Panc1 (cell line): Measurements from ENCODE around the gene TTC3. TPM values are rescaled to one million over a fixed set of nuclear protein-coding genes. Genes with fewer than 3 reads are reported as not detected.
A peak's percentile ranks its signal among the peaks of the same experiment; 100 is the strongest.
"Not testable (repeated sequence)": the region's sequence is repeated elsewhere in the genome, so short reads cannot be mapped to it uniquely, and the experiment has no call there.

ENCODE experiments used
- ATAC-seq: fragments of 200-7000 bp; cut with Tn5 transposase; 2 replicates; pipeline ENCODE4 v1.9.1; 2020; ENCODE audit warnings: mild to moderate bottlenecking, moderate library complexity
- BruUV-seq: library from RNA; stranded (reverse); fragments of 400-500 nt; replicated peaks from 2 replicates; lab custom pipeline; 2021; lab: Mats Ljungman, UMichigan
- CTCF ChIA-PET: fragments of 300-600 bp; sonication (Branson Sonifier 250); formaldehyde crosslinking; loops from one replicate; lab custom pipeline; 2022; ENCODE audit warnings: antibody characterized with exemption; lab: Charles Lee
- POLR2A ChIA-PET: fragments of 300-600 bp; sonication (Branson Sonifier 250); formaldehyde crosslinking; loops from one replicate; lab custom pipeline; 2022; ENCODE audit warnings: antibody characterized with exemption; lab: Charles Lee
- DNase-seq: peaks from one replicate; pipeline ENCODE4 v3.0.0-alpha.2; 2010; ENCODE audit warnings: low read depth, low spot score
- H3K27ac ChIP-seq: 2 replicates; pipeline ENCODE4 v1.5.1; 2011; ENCODE audit warnings: mild to moderate bottlenecking, low read length, inconsistent platforms
- H3K27me3 ChIP-seq: fragments of 200-500 bp; sonication (Bioruptor generic); 2 replicates; pipeline ENCODE4 v1.6.0; 2014; ENCODE audit warnings: low read length, inconsistent platforms; ENCODE audit not compliant: control insufficient read depth, insufficient read depth
- H3K36me3 ChIP-seq: fragments of 200-500 bp; sonication (Bioruptor generic); 2 replicates; pipeline ENCODE4 v1.5.1; 2014; ENCODE audit warnings: inconsistent platforms, mild to moderate bottlenecking, low read length, moderate library complexity; ENCODE audit not compliant: control insufficient read depth, insufficient read depth
- H3K4me1 ChIP-seq: 2 replicates; pipeline ENCODE4 v1.5.1; 2011; ENCODE audit warnings: inconsistent platforms, mild to moderate bottlenecking, low read length, moderate library complexity; ENCODE audit not compliant: control insufficient read depth, insufficient read depth
- H3K4me3 ChIP-seq, 2 experiments: 2 replicates each; pipeline ENCODE4 v1.5.1; 2011 to 2012; ENCODE audit warnings: low read depth in 2 of 2, low read length in 2 of 2, mild to moderate bottlenecking in 2 of 2, inconsistent platforms in 1 of 2, moderate library complexity in 1 of 2
- H3K9me3 ChIP-seq: fragments of 200-500 bp; sonication (Bioruptor generic); 2 replicates; pipeline ENCODE4 v1.5.1; 2014; ENCODE audit warnings: low read depth, mild to moderate bottlenecking, inconsistent platforms, low read length, moderate library complexity; ENCODE audit not compliant: control insufficient read depth, insufficient read depth
- POLR2AphosphoS5 ChIP-seq: IDR thresholded peaks from 2 replicates; pipeline ENCODE4 v1.6.1; 2012; ENCODE audit warnings: mild to moderate bottlenecking, low read depth, low read length, moderate library complexity
- SIN3A ChIP-seq: IDR thresholded peaks from 2 replicates; pipeline ENCODE4 v1.6.1; 2012; ENCODE audit warnings: low read depth, mild to moderate bottlenecking, low read length, moderate library complexity, borderline replicate concordance; ENCODE audit not compliant: insufficient read depth
- TCF7L2 ChIP-seq: IDR thresholded peaks from 2 replicates; pipeline ENCODE4 v1.6.1; 2011; ENCODE audit warnings: mild to moderate bottlenecking, low read depth, low read length, inconsistent platforms
- in situ Hi-C: cut with HindIII; loops from 2 replicates; pipeline ENCODE4 v1.10.0; 2016; ENCODE audit warnings: low sequenced_read_pairs, low pct_unique_long_range_greater_than_20kb
- intact Hi-C: fragments of 100-400 bp; cut with micrococcal nuclease; formaldehyde crosslinking; loops from one replicate; pipeline ENCODE4 v1.10.0; 2022; ENCODE audit not compliant: unreplicated experiment
- total RNA-seq: library from RNA; stranded (reverse); gene quantifications from one replicate; pipeline ENCODE4 v1.2.1, GENCODE V29; 2021; ENCODE audit not compliant: unreplicated experiment
- TF ChIP-seq, protein P1 (sequence below), 2 experiments: IDR thresholded peaks; 2 replicates each; pipeline ENCODE4 v1.6.1; 2011 to 2012; ENCODE audit warnings: low read depth in 2 of 2, control low read depth in 1 of 2, low read length in 1 of 2, mild to moderate bottlenecking in 1 of 2, moderate library complexity in 1 of 2; ENCODE audit not compliant: insufficient read depth in 1 of 2
- TF ChIP-seq, protein P2 (sequence below): fragments of 450-650 bp; IDR thresholded peaks from 2 replicates; pipeline ENCODE4 v1.5.1; 2017; ENCODE audit warnings: mild to moderate bottlenecking

Gene TTC3
- total RNA-seq, 1 experiment from 2014 or later, result 83.0 TPM

DNA sequence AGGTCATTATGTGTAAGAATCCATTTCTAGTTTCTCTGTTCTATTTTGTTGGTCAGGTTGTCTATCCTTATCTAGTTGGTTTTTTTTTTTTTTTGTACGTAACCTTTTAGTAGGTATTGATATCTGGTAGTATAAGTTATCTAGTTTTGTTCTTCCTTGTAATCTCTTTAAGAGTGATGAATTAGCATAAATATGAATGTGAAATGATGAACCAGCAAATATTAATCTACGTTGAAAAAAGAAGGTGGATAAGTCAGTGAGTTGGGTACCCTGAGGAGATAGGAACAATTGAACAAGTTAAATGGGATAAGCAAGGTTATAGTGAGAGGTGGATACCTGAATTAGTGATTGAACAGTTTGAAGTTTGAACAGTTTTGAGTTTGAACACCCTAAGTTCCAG is 33.9 kb downstream of the TTC3 start:
- H3K4me1 ChIP-seq, result no peaks in the 10 kb centered on the region
- no peak for ATAC-seq
- H3K27me3 ChIP-seq, result no peaks in the 10 kb centered on the region
- ChIA-PET CTCF (no interaction called here), POLR2A (no interaction called here)
- in situ Hi-C loops (no loop called here), intact Hi-C loops (no loop called here)
- H3K9me3 ChIP-seq, result peaks cover 5% of the 10 kb centered on the region; the same call in 1 of the 2 replicates
- no peaks in the 10 kb centered on the region for H3K36me3 ChIP-seq
- H3K27ac ChIP-seq, result no peak overlapping the region
- TF ChIP-seq, protein P1, sequence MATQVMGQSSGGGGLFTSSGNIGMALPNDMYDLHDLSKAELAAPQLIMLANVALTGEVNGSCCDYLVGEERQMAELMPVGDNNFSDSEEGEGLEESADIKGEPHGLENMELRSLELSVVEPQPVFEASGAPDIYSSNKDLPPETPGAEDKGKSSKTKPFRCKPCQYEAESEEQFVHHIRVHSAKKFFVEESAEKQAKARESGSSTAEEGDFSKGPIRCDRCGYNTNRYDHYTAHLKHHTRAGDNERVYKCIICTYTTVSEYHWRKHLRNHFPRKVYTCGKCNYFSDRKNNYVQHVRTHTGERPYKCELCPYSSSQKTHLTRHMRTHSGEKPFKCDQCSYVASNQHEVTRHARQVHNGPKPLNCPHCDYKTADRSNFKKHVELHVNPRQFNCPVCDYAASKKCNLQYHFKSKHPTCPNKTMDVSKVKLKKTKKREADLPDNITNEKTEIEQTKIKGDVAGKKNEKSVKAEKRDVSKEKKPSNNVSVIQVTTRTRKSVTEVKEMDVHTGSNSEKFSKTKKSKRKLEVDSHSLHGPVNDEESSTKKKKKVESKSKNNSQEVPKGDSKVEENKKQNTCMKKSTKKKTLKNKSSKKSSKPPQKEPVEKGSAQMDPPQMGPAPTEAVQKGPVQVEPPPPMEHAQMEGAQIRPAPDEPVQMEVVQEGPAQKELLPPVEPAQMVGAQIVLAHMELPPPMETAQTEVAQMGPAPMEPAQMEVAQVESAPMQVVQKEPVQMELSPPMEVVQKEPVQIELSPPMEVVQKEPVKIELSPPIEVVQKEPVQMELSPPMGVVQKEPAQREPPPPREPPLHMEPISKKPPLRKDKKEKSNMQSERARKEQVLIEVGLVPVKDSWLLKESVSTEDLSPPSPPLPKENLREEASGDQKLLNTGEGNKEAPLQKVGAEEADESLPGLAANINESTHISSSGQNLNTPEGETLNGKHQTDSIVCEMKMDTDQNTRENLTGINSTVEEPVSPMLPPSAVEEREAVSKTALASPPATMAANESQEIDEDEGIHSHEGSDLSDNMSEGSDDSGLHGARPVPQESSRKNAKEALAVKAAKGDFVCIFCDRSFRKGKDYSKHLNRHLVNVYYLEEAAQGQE (IDR thresholded peaks at IDR 0.05; ENCODE audit: insufficient read depth in 1 of 2, low read depth in 2 of 2, low read length in 1 of 2), result no peak
- no peak for TF ChIP-seq POLR2AphosphoS5
- TF ChIP-seq SIN3A, result no peak
- TF ChIP-seq TCF7L2, result no peak
- TF ChIP-seq, protein P2, sequence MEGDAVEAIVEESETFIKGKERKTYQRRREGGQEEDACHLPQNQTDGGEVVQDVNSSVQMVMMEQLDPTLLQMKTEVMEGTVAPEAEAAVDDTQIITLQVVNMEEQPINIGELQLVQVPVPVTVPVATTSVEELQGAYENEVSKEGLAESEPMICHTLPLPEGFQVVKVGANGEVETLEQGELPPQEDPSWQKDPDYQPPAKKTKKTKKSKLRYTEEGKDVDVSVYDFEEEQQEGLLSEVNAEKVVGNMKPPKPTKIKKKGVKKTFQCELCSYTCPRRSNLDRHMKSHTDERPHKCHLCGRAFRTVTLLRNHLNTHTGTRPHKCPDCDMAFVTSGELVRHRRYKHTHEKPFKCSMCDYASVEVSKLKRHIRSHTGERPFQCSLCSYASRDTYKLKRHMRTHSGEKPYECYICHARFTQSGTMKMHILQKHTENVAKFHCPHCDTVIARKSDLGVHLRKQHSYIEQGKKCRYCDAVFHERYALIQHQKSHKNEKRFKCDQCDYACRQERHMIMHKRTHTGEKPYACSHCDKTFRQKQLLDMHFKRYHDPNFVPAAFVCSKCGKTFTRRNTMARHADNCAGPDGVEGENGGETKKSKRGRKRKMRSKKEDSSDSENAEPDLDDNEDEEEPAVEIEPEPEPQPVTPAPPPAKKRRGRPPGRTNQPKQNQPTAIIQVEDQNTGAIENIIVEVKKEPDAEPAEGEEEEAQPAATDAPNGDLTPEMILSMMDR, result no peak
- no TSS peak for BruUV-seq
- no peak overlapping the region for H3K4me3 ChIP-seq
- no peak for DNase-seq

DNA sequence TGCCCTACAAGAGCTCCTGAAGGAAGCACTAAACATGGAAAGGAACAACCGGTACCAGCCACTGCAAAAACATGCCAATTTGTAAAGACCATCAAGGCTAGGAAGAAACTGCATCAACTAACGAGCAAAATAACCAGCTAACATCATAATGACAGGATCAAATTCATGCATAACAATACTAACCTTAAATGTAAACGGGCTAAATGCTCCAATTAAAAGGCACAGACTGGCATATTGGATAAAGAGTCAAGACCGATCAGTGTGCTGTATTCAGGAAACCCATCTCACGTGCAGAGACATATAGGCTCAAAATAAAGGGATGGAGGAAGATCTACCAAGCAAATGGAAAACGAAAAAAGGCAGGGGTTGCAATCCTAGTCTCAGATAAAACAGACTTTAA is 38.0 kb downstream of the TTC3 start:
- DNase-seq, H3K4me1 ChIP-seq, H3K27me3 ChIP-seq, H3K4me3 ChIP-seq, POLR2A ChIA-PET, H3K36me3 ChIP-seq, intact Hi-C loops, in situ Hi-C loops, CTCF ChIA-PET, H3K9me3 ChIP-seq, ATAC-seq, BruUV-seq, H3K27ac ChIP-seq: not testable (repeated sequence)

DNA sequence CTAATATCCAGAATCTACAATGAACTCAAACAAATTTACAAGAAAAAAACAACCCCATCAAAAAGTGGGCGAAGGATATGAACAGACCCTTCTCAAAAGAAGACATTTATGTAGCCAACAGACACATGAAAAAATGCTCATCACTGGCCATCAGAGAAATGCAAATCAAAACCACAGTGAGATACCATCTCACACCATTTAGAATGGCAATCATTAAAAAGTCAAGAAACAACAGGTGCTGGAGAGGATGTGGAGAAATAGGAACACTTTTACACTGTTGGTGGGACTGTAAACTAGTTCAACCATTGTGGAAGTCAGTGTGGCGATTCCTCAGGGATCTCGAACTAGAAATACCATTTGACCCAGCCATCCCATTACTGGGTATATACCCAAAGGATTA is 41.2 kb downstream of the TTC3 start:
- CTCF ChIA-PET, H3K4me3 ChIP-seq, DNase-seq, H3K36me3 ChIP-seq, H3K9me3 ChIP-seq, ATAC-seq, in situ Hi-C loops, H3K27ac ChIP-seq, POLR2A ChIA-PET, H3K27me3 ChIP-seq, H3K4me1 ChIP-seq, intact Hi-C loops: not testable (repeated sequence)
- TSS peak; percentile 31 for BruUV-seq

DNA sequence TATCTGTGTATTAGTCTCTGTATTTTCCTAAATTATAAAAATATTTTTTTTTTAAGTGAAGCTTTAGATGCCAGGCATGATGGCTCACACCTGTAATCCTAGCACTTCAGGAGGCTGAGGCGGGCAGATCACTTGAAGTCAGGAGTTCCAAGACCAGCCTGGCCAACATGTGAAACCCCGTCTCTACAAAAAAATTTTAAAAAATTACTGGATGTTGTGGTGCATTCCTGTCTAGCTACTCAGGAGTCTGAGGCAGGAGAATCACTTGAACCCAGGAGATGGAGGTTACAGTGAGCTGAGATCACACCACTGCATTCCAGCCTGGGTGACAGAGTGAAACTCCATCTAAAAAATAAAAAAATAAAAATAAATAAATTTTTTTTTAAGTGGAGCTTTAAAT is 43.4 kb downstream of the TTC3 start:
- H3K4me3 ChIP-seq, H3K36me3 ChIP-seq, CTCF ChIA-PET, in situ Hi-C loops, ATAC-seq, intact Hi-C loops, POLR2A ChIA-PET, H3K4me1 ChIP-seq, BruUV-seq, H3K27me3 ChIP-seq, H3K9me3 ChIP-seq, H3K27ac ChIP-seq, DNase-seq: not testable (repeated sequence)
